Measurements from ENCODE around the gene CDCP2. TPM values are rescaled to one million over a fixed set of nuclear protein-coding genes. Genes with fewer than 3 reads are reported as not detected.

CDCP2 gene
- total and polyA plus RNA-seq, 2 experiments from 2014 or later, result not detected

DNA sequence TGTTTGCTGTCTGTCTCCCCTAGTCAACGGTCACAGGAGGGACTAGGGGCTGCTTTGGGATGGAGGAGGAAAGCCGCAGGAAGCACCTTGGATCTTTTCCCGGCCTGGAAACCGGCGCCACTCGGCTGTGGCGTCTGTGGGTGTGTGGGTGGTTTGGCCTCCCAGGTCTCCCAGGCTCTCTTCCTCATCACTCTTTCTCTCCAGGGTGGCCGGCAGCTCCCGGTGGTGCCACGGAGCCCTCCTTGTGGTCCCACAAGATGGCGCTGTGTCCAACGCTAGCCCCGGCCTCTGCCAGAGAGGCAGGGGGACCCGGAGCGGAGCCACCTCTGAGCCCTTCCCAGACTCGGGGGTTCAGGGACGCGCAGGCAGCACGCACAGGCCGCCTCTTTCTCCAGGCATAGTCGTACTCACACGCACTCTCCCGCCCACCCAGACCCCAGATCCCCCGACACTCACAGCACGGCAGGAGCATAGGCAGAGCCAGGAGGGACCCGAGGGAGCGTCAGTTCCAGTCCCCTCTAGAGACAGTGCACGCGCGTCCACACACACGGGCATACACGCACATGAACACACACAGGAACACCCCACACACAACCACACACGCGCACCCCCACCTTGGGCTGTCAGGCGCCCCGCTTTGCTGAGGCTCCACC is 31.2 kb downstream of the CDCP2 start:
- no peak overlapping the region for H3K27ac ChIP-seq (ENCODE audit: low read depth)
- TF ChIP-seq POLR2AphosphoS5 (IDR thresholded peaks at IDR 0.05; ENCODE audit: low read depth), result no peak
- TF ChIP-seq, protein P1, sequence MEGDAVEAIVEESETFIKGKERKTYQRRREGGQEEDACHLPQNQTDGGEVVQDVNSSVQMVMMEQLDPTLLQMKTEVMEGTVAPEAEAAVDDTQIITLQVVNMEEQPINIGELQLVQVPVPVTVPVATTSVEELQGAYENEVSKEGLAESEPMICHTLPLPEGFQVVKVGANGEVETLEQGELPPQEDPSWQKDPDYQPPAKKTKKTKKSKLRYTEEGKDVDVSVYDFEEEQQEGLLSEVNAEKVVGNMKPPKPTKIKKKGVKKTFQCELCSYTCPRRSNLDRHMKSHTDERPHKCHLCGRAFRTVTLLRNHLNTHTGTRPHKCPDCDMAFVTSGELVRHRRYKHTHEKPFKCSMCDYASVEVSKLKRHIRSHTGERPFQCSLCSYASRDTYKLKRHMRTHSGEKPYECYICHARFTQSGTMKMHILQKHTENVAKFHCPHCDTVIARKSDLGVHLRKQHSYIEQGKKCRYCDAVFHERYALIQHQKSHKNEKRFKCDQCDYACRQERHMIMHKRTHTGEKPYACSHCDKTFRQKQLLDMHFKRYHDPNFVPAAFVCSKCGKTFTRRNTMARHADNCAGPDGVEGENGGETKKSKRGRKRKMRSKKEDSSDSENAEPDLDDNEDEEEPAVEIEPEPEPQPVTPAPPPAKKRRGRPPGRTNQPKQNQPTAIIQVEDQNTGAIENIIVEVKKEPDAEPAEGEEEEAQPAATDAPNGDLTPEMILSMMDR (conservative IDR thresholded peaks at IDR 0.05; ENCODE audit: low read depth in 2 of 2), result peak; percentile 70 to 94
- no peaks in the 10 kb centered on the region for H3K36me3 ChIP-seq (ENCODE audit: insufficient read depth)
- peak overlapping the region; percentile 65 for H3K4me3 Mint-ChIP-seq
- no peaks in the 10 kb centered on the region for H3K79me2 ChIP-seq (replicated peaks; ENCODE audit: insufficient read depth)
- peaks cover 9% of the 10 kb centered on the region; the same call in 1 of the 2 replicates for H3K4me1 ChIP-seq (ENCODE audit: insufficient read depth)
- peaks cover 16% of the 10 kb centered on the region for H3K27me3 Mint-ChIP-seq (ENCODE audit: insufficient read depth, low read depth, poor library complexity)
- DNase-seq (ENCODE audit: low spot score) (peak; percentile 87), ATAC-seq (peak; percentile 90)
- H3K9me2 ChIP-seq (ENCODE audit: insufficient read depth), result no peaks in the 10 kb centered on the region
- H3K4me2 ChIP-seq, result peak overlapping the region; percentile 80
- H3K27me3 ChIP-seq (ENCODE audit: insufficient read depth), result peaks cover 14% of the 10 kb centered on the region
- H3K9me3 Mint-ChIP-seq, result no peaks in the 10 kb centered on the region
- peak overlapping the region; percentile 99 for H2AFZ ChIP-seq
- H3K36me3 Mint-ChIP-seq (ENCODE audit: low read depth), result no peaks in the 10 kb centered on the region
- no peaks in the 10 kb centered on the region for H3F3A ChIP-seq (replicated peaks; ENCODE audit: low read depth)
- H3K27ac Mint-ChIP-seq, result 0 out of 2 replicates have a peak overlapping the region, but pooled peaks have one; percentile 47
- H4K20me1 ChIP-seq (replicated peaks; ENCODE audit: insufficient read depth), result no peaks in the 10 kb centered on the region
- peak overlapping the region; percentile 49 for H3K4me3 ChIP-seq
- peaks cover 20% of the 10 kb centered on the region for H3K4me1 Mint-ChIP-seq

DNA sequence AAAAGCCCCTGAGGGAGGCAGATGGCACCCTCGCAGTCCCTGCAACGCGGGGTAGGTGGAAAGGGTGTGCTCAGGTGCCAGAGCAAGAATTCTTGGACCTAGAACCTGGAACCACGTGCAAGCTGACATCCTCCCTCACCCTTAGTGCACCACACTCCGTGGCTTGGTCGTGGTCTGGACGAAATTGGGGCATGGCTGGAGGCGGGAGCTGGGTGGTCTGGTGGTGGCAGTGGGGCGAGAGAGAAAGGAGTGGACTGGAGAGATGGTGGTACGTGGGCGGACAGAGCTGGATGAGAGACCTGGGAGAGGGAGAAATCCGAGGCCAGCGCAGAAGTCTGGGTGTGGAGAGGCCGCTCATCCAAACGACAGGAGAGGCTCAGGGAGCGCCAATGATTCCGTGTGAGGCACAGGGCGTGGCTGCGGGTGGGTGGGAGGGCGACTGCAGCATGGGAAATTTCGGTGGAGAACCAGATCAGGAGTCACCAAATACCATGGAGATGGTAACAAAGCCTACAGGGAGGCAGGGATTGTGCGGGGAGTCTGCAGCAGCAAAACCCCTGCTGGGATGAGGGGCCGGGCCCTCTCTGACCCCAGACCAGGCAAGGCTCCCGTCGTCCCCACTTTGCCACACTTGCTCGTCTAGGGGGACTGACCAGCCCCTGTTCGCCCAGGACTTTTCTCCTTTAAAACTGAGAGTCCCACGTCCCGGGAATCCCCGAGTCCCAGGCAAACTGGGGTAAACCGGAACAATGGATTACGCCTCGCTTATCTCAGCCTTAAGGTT is 31.9 kb downstream of the CDCP2 start:
- no peak for DNase-seq (ENCODE audit: low spot score)
- TF ChIP-seq, protein P2, sequence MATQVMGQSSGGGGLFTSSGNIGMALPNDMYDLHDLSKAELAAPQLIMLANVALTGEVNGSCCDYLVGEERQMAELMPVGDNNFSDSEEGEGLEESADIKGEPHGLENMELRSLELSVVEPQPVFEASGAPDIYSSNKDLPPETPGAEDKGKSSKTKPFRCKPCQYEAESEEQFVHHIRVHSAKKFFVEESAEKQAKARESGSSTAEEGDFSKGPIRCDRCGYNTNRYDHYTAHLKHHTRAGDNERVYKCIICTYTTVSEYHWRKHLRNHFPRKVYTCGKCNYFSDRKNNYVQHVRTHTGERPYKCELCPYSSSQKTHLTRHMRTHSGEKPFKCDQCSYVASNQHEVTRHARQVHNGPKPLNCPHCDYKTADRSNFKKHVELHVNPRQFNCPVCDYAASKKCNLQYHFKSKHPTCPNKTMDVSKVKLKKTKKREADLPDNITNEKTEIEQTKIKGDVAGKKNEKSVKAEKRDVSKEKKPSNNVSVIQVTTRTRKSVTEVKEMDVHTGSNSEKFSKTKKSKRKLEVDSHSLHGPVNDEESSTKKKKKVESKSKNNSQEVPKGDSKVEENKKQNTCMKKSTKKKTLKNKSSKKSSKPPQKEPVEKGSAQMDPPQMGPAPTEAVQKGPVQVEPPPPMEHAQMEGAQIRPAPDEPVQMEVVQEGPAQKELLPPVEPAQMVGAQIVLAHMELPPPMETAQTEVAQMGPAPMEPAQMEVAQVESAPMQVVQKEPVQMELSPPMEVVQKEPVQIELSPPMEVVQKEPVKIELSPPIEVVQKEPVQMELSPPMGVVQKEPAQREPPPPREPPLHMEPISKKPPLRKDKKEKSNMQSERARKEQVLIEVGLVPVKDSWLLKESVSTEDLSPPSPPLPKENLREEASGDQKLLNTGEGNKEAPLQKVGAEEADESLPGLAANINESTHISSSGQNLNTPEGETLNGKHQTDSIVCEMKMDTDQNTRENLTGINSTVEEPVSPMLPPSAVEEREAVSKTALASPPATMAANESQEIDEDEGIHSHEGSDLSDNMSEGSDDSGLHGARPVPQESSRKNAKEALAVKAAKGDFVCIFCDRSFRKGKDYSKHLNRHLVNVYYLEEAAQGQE (IDR thresholded peaks at IDR 0.05; ENCODE audit: unreplicated experiment), result no peak
- TF ChIP-seq, protein P3, sequence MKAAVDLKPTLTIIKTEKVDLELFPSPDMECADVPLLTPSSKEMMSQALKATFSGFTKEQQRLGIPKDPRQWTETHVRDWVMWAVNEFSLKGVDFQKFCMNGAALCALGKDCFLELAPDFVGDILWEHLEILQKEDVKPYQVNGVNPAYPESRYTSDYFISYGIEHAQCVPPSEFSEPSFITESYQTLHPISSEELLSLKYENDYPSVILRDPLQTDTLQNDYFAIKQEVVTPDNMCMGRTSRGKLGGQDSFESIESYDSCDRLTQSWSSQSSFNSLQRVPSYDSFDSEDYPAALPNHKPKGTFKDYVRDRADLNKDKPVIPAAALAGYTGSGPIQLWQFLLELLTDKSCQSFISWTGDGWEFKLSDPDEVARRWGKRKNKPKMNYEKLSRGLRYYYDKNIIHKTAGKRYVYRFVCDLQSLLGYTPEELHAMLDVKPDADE (IDR thresholded peaks at IDR 0.05), result no peak
- TF ChIP-seq ZNF114 (CRISPR knock-in tag; IDR thresholded peaks at IDR 0.05) (no peak), CREB1 (CRISPR knock-in tag; IDR thresholded peaks at IDR 0.05; ENCODE audit: low read depth) (no peak), EZH2phosphoT487 (IDR thresholded peaks at IDR 0.05; ENCODE audit: unreplicated experiment) (no peak), NANOG (IDR thresholded peaks at IDR 0.05; ENCODE audit: borderline replicate concordance) (no peak)
- TF ChIP-seq, protein P1 (conservative IDR thresholded peaks at IDR 0.05; ENCODE audit: low read depth in 2 of 2), result no peak
- Histone ChIP-seq H3K4me1 (ENCODE audit: insufficient read depth) (peaks cover 9% of the 10 kb centered on the region; the same call in 1 of the 2 replicates), H3K36me3 (ENCODE audit: insufficient read depth) (no peaks in the 10 kb centered on the region), H3F3A (replicated peaks; ENCODE audit: low read depth) (no peaks in the 10 kb centered on the region), H3K27ac (ENCODE audit: low read depth) (no peak overlapping the region), H2AFZ (peak overlapping the region; percentile 99), H3K4me2 (peak overlapping the region; percentile 80), H3K79me2 (replicated peaks; ENCODE audit: insufficient read depth) (no peaks in the 10 kb centered on the region), H3K9me2 (ENCODE audit: insufficient read depth) (no peaks in the 10 kb centered on the region), H3K4me3 (peak overlapping the region; percentile 49), H4K20me1 (replicated peaks; ENCODE audit: insufficient read depth) (no peaks in the 10 kb centered on the region), H3K27me3 (ENCODE audit: insufficient read depth) (peaks cover 14% of the 10 kb centered on the region)
- peaks cover 20% of the 10 kb centered on the region for H3K4me1 Mint-ChIP-seq
- 0 out of 2 replicates have a peak overlapping the region, but pooled peaks have one; percentile 47 for H3K27ac Mint-ChIP-seq
- peak; percentile 13 for ATAC-seq
- peak overlapping the region; percentile 65; the same call in 2 of the 3 replicates for H3K4me3 Mint-ChIP-seq
- peaks cover 14% of the 10 kb centered on the region for H3K27me3 Mint-ChIP-seq (ENCODE audit: insufficient read depth, low read depth, poor library complexity)
- H3K36me3 Mint-ChIP-seq (ENCODE audit: low read depth), result no peaks in the 10 kb centered on the region
- no peaks in the 10 kb centered on the region for H3K9me3 Mint-ChIP-seq

Data from GM23338 (cell line).